ENCODE measurements around the gene PICALM. TPM values are rescaled to one million over a fixed set of nuclear protein-coding genes. Genes with fewer than 3 reads are reported as not detected.

Gene PICALM
- total and polyA plus RNA-seq, 2 of the 4 experiments (the other 2 are of a cell fraction) = 235 to 453 TPM

DNA sequence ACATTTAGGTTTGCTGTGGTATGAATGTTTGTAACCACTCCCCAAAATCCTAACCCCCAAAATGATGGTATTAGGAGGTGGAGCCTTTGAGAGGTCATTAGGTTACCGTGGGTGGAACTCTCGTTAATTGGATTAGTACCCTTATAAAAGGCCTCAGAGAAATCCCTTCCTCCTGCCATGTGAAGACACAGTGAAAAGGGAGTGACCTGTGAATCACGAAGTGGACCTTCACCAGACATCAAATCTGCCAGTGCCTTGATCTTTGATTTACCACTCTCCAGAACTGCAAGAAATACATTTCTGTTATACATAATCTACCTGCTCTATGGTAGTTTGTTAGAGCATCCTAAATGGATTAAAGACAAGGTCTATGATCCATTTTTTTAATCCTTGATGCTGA lies 12.6 kb upstream of the PICALM start:
- H3K27me3 ChIP-seq (ENCODE audit: control insufficient read depth, insufficient read depth, low read length) = no peaks in the 10 kb centered on the region
- H3K4me1 ChIP-seq (ENCODE audit: control insufficient read depth, insufficient read depth, low read length) = no peaks in the 10 kb centered on the region
- no peak overlapping the region for H3K4ac ChIP-seq (ENCODE audit: low read depth, low read length)
- H4K20me1 ChIP-seq (ENCODE audit: insufficient read depth, low read length) = no peaks in the 10 kb centered on the region
- no peak overlapping the region for H2AK9ac ChIP-seq (replicated peaks; ENCODE audit: low read depth, low read length, poor library complexity)
- no peaks in the 10 kb centered on the region; the same call in 1 of the 2 replicates for H3K9me3 ChIP-seq (ENCODE audit: control insufficient read depth, insufficient read depth, low read length)
- H3K27ac ChIP-seq (ENCODE audit: insufficient read depth, low read length) = no peak overlapping the region
- no peaks in the 10 kb centered on the region for H3K9me1 ChIP-seq (ENCODE audit: insufficient read depth, low read length)
- no peak overlapping the region for H4K91ac ChIP-seq (ENCODE audit: insufficient read depth, low read depth, low read length)
- ATAC-seq (ENCODE audit: low read depth) = no peak
- dilution Hi-C loops (cut with HindIII; ENCODE audit: low sequenced_read_pairs, unreplicated experiment) = no loop called here
- H3K23ac ChIP-seq (ENCODE audit: low read depth, low read length) = no peak overlapping the region
- H3K36me3 ChIP-seq (ENCODE audit: control insufficient read depth, insufficient read depth, low read length) = no peaks in the 10 kb centered on the region
- no peak overlapping the region for H2AK5ac ChIP-seq (ENCODE audit: low read depth, low read length)
- no peak overlapping the region for H2BK15ac ChIP-seq (ENCODE audit: low read depth, low read length)
- H3K56ac ChIP-seq (ENCODE audit: extremely low read depth, insufficient read depth, low read length) = no peak overlapping the region
- no peak overlapping the region for H2BK20ac ChIP-seq (ENCODE audit: low read depth, low read length)
- H3K4me2 ChIP-seq (ENCODE audit: low read depth, low read length) = no peak overlapping the region
- CTCF ChIA-PET = no interaction called here
- no peak overlapping the region for H4K5ac ChIP-seq (ENCODE audit: low read depth, low read length)
- intact Hi-C loops (cut with micrococcal nuclease) = no loop called here
- in situ Hi-C loops (cut with MboI; ENCODE audit: low sequenced_read_pairs) = no loop called here
- H3K79me1 ChIP-seq (ENCODE audit: low read depth in 1 of 2, low read length in 2 of 2) = no peaks in the 10 kb centered on the region
- H2BK120ac ChIP-seq (ENCODE audit: low read depth, low read length) = no peak overlapping the region
- H3K9ac ChIP-seq (ENCODE audit: low read depth, low read length) = no peak overlapping the region
- H2BK5ac ChIP-seq (ENCODE audit: low read depth, low read length, poor library complexity, severe bottlenecking) = no peak overlapping the region
- no peak overlapping the region for H4K8ac ChIP-seq (ENCODE audit: low read depth in 2 of 2, low read length in 2 of 2)
- no peak overlapping the region for H2AFZ ChIP-seq (replicated peaks; ENCODE audit: low read length, poor library complexity)
- H3K14ac ChIP-seq (replicated peaks; ENCODE audit: low read depth, low read length) = no peak overlapping the region
- no TSS peak for BruUV-seq (replicated peaks)
- no peak overlapping the region for H3K18ac ChIP-seq (ENCODE audit: low read depth, low read length)
- H3K4me3 ChIP-seq (ENCODE audit: insufficient read depth, low read depth, low read length) = no peak overlapping the region
- no peak for DNase-seq
- no CpG with 5 or more reads among the region's 3 CpGs for WGBS, 2 experiments (ENCODE audit: extremely low coverage in 2 of 2, insufficient read length in 1 of 2)
- POLR2A ChIA-PET (ENCODE audit: unreplicated experiment) = no interaction called here
- TF ChIP-seq, protein P1, sequence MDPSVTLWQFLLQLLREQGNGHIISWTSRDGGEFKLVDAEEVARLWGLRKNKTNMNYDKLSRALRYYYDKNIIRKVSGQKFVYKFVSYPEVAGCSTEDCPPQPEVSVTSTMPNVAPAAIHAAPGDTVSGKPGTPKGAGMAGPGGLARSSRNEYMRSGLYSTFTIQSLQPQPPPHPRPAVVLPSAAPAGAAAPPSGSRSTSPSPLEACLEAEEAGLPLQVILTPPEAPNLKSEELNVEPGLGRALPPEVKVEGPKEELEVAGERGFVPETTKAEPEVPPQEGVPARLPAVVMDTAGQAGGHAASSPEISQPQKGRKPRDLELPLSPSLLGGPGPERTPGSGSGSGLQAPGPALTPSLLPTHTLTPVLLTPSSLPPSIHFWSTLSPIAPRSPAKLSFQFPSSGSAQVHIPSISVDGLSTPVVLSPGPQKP (IDR thresholded peaks at IDR 0.05; ENCODE audit: borderline replicate concordance, low read depth, low read length) = no peak
- TF ChIP-seq BHLHE40 (IDR thresholded peaks at IDR 0.05; ENCODE audit: low read depth, low read length) (no peak), FOS (IDR thresholded peaks at IDR 0.05; ENCODE audit: low read depth, low read length) (no peak), RAD21 (IDR thresholded peaks at IDR 0.05; ENCODE audit: low read length) (no peak), NFE2L2 (IDR thresholded peaks at IDR 0.05; ENCODE audit: low read depth, low read length) (no peak), RCOR1 (IDR thresholded peaks at IDR 0.05; ENCODE audit: insufficient replicate concordance, low read length) (no peak), SMC3 (IDR thresholded peaks at IDR 0.05; ENCODE audit: low read depth, low read length) (no peak), MAFK (IDR thresholded peaks at IDR 0.05; ENCODE audit: low read depth, low read length) (no peak), CHD1 (IDR thresholded peaks at IDR 0.05; ENCODE audit: low read depth, low read length) (no peak), POLR2A (IDR thresholded peaks at IDR 0.05; ENCODE audit: low read depth, low read length) (no peak), CEBPB (IDR thresholded peaks at IDR 0.05; ENCODE audit: low read depth, low read length) (no peak), MXI1 (IDR thresholded peaks at IDR 0.05; ENCODE audit: borderline replicate concordance, low read depth, low read length) (no peak), MAZ (IDR thresholded peaks at IDR 0.05; ENCODE audit: borderline replicate concordance, low read depth, low read length) (no peak), RFX5 (IDR thresholded peaks at IDR 0.05; ENCODE audit: low read depth, low read length) (no peak)
- TF ChIP-seq, protein P2, sequence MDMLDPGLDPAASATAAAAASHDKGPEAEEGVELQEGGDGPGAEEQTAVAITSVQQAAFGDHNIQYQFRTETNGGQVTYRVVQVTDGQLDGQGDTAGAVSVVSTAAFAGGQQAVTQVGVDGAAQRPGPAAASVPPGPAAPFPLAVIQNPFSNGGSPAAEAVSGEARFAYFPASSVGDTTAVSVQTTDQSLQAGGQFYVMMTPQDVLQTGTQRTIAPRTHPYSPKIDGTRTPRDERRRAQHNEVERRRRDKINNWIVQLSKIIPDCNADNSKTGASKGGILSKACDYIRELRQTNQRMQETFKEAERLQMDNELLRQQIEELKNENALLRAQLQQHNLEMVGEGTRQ (IDR thresholded peaks at IDR 0.05; ENCODE audit: low read depth, low read length) = no peak
- TF ChIP-seq, protein P3, sequence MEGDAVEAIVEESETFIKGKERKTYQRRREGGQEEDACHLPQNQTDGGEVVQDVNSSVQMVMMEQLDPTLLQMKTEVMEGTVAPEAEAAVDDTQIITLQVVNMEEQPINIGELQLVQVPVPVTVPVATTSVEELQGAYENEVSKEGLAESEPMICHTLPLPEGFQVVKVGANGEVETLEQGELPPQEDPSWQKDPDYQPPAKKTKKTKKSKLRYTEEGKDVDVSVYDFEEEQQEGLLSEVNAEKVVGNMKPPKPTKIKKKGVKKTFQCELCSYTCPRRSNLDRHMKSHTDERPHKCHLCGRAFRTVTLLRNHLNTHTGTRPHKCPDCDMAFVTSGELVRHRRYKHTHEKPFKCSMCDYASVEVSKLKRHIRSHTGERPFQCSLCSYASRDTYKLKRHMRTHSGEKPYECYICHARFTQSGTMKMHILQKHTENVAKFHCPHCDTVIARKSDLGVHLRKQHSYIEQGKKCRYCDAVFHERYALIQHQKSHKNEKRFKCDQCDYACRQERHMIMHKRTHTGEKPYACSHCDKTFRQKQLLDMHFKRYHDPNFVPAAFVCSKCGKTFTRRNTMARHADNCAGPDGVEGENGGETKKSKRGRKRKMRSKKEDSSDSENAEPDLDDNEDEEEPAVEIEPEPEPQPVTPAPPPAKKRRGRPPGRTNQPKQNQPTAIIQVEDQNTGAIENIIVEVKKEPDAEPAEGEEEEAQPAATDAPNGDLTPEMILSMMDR (conservative IDR thresholded peaks at IDR 0.05; ENCODE audit: low read depth, low read length) = no peak

Measured in IMR-90 (cell line).